HG03558 (cell line): ENCODE measurements around the gene CTCFL.

Experiments
- ATAC-seq: cut with Tn5 transposase; IDR thresholded peaks from one replicate; pipeline ENCODE4 v1.9.1; 2021; ENCODE audit warnings: moderate number of reproducible peaks; ENCODE audit not compliant: unreplicated experiment; ENCODE audit errors: extremely low read depth

The CTCFL gene

GRCh38 chr20:57537822-57538221 is 12.9 kb upstream of the CTCFL start:
- no peak for ATAC-seq

GRCh38 chr20:57536771-57537724 is 12.1 kb upstream of the CTCFL start:
- ATAC-seq: no peak

- ATAC-seq: no peak
Measured at GRCh38 chr20:57536120-57536708, 11.3 kb upstream of the CTCFL start.

- ATAC-seq: no peak
Measured at GRCh38 chr20:57535297-57535696, 10.4 kb upstream of the CTCFL start.

GRCh38 chr20:57532104-57532503 is 7.2 kb upstream of the CTCFL start:
- no peak for ATAC-seq

GRCh38 chr20:57530327-57530981 is 5.5 kb upstream of the CTCFL start:
- no peak for ATAC-seq

GRCh38 chr20:57529810-57530209 is 4.9 kb upstream of the CTCFL start:
- no peak for ATAC-seq

GRCh38 chr20:57529160-57529585 is 4.2 kb upstream of the CTCFL start:
- ATAC-seq: no peak

- no peak for ATAC-seq
Measured at GRCh38 chr20:57528148-57528547, 3.2 kb upstream of the CTCFL start.

GRCh38 chr20:57527728-57528127 is 2.8 kb upstream of the CTCFL start:
- no peak for ATAC-seq

- no peak for ATAC-seq
Measured at GRCh38 chr20:57526885-57527460, 2.0 kb upstream of the CTCFL start.

GRCh38 chr20:57526087-57526884 is 1.3 kb upstream of the CTCFL start:
- no peak for ATAC-seq

- no peak for ATAC-seq
Measured at GRCh38 chr20:57525328-57526086, 567 bp upstream of the CTCFL start.

GRCh38 chr20:57523782-57524181 is 1.2 kb downstream of the CTCFL start:
- no peak for ATAC-seq

GRCh38 chr20:57522380-57523140 is 2.4 kb downstream of the CTCFL start:
- no peak for ATAC-seq

- ATAC-seq: no peak
Measured at GRCh38 chr20:57517904-57518303, 7.0 kb downstream of the CTCFL start.

GRCh38 chr20:57514273-57514751 is 10.6 kb downstream of the CTCFL start:
- no peak for ATAC-seq

- ATAC-seq: no peak
Measured at GRCh38 chr20:57513199-57513598, 11.7 kb downstream of the CTCFL start.
